HG02571 (cell line): ENCODE data around the gene ANKRD13C.

ENCODE experiments used
- ATAC-seq: cut with Tn5 transposase; IDR thresholded peaks from one replicate; pipeline ENCODE4 v1.9.1; 2021; ENCODE audit warnings: mild to moderate bottlenecking, moderate library complexity; ENCODE audit not compliant: unreplicated experiment

The ANKRD13C gene

DNA sequence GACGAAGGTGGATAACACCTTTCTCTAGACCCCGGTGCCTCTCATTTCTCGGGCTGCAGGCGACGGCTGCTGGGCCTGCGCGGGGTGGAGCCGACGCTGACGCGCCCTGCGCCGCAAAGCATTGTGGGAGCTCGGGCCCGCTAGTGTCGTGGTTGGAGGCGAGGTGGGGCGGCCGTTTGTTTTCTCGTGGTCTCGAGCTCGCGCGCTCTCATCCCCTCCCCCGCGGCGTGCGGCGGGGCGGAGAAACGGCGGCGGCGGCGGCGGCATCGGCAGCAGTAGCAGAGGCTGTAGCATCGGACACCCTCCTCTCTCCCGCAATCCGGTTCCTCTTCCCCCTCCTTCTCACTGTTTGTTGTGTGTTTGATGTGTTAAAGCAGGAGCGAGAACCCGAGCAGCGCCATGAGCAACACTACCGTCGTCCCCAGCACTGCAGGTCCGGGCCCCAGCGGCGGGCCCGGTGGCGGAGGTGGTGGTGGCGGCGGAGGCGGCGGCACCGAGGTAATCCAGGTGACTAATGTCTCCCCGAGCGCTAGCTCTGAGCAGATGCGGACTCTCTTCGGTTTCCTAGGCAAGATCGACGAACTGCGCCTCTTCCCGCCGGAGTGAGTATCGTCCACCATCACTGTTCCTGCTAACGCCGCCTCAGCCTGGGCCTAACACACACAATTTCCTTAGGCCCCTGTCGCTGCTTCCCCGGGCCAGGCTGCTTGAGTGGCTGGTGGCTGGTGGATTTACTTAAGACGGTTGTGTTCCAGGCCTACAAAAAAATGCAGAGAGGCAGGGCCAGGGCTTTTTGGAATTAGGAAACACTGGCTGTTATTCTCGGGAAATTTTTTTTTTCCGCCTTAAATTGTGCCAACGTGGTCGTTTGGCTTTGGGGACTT is 133.0 kb downstream of the ANKRD13C start, which contains the start of gene SRSF11:
Gene SRSF11 (plus strand): TSS at position 143 of the 884 bp plus-strand sequence. CDS start 257 bp downstream, at position 400.
- peak; percentile 96 for ATAC-seq

DNA sequence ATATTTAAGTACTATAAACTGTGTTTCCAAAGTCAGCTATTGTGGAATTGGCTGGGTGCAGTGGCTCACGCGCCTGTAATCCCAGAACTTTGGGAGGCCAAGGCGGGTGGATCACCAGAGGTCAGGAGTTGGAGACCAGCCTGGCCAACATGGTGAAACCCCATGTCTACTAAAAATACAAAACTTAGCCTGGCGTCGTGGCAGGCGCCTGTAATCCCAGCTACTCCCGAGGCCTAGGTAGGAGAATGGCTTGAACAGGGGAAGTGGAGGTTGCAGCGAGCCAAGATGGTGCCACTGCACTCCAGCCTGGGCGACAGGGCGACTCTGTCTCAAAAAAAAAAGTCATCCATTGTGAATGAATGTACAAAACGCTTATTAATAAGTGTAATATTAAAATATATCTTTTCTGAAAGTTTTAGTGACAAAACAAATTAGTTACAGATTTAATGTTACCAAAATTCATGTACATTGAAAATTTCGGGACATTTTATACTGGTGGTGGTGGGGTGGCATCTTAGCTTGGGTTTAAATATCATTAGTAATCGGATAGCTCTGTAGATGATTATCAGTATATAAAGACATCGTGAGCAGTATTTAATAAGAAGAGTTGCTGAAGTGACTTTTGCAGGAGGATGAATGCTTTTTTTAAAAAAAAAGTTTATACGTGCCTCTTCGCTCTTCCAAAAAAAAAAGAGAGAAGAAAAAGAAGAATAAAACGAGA is 133.8 kb downstream of the ANKRD13C start:
- no peak for ATAC-seq

- ATAC-seq = no peak
These were observed 134.5 kb downstream of the ANKRD13C start for GRCh38 chr1:70220015-70220414.

DNA sequence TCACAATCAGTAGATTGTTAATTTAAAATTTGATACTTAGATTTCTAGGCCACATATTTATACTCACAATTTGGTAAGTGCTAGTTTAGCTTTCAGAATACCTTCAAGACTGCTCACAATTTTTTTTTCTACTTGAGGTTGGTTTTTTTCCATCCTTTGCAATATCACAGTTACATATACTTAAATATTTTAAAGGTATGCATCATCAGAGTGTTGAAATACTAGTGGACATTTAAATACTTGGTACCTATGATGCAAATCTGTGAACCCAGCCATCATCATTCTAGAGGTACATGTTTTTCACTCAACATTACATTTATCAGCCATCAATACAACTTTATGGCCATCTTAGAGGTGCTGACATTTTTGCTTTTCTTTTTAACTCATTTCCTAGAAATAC is 143.0 kb downstream of the ANKRD13C start:
- no peak for ATAC-seq

DNA sequence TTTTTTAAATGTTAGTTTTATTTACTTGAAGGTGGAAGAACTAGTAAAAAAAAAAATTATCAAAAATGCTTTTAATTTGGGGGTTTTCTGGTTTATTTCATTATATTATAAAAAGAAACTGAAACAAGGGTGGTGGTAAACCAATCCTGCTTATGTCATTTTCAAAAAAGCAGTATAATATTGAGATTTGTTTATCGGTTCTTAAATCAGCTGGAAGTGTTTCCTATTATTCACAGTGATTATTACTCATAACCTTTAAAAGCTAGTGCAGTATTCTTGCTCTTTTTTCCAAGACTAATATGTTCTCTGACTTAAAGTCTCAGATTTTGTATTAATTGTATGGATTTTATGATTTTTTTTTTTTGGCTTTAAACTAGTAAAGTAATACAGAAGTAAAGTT is 143.7 kb downstream of the ANKRD13C start:
- ATAC-seq = no peak
